A549 (cell line): ENCODE measurements around the gene KIF21B. TPM values are rescaled to one million over a fixed set of nuclear protein-coding genes. Genes with fewer than 3 reads are reported as not detected.
A peak's percentile ranks its signal among the peaks of the same experiment; 100 is the strongest.

Experiments used
- ATAC-seq, 2 experiments: fragments of 200-7000 bp in 1 of 2; fragments of >200 bp in 1 of 2; cut with Nextera tagmentation in 1 of 2; cut with Tn5 transposase in 1 of 2; 3 replicates each; pipeline versions ENCODE4 v1.8.0 to v1.9.1; 2018 to 2020; ENCODE audit warnings: mild to moderate bottlenecking in 1 of 2, moderate library complexity in 1 of 2
- CTCF ChIA-PET: fragments of 300-600 bp; sonication (Branson Sonifier 250); formaldehyde crosslinking; extraction: SDS; loops from one replicate; lab custom pipeline; 2021; ENCODE audit warnings: antibody characterized with exemption, inconsistent platforms; lab: Yijun Ruan, JAX
- POLR2A ChIA-PET: fragments of 350-600 bp; formaldehyde crosslinking; extraction: SDS; loops from one replicate; lab custom pipeline; 2021; ENCODE audit warnings: antibody characterized with exemption, inconsistent platforms; lab: Yijun Ruan, JAX
- DNase-seq, 2 experiments: peaks; one replicate each; pipeline versions ENCODE4 v3.0.0 to v3.0.0-alpha.2; 2011 to 2016; ENCODE audit warnings: low read depth in 1 of 2, low spot score in 1 of 2
- FAIRE-seq: peaks from 2 replicates; lab custom pipeline; 2011; peaks lifted over from hg19 to GRCh38; lab: Jason Lieb, UNC
- H3K27ac ChIP-seq, 2 experiments: fragments of >200 bp; sonication (Bioruptor Twin); formaldehyde crosslinking; 3 replicates each; pipeline ENCODE4 v1.5.1; 2016 to 2017
- H3K4me1 ChIP-seq: fragments of >200 bp; sonication (Bioruptor Twin); formaldehyde crosslinking; 3 replicates; pipeline ENCODE4 v1.6.1; 2016
- H3K4me2 ChIP-seq: fragments of >200 bp; sonication (Bioruptor Twin); formaldehyde crosslinking; 3 replicates; pipeline ENCODE4 v1.6.1; 2016
- H3K4me3 ChIP-seq: fragments of >200 bp; sonication (Bioruptor Twin); formaldehyde crosslinking; 3 replicates; pipeline ENCODE4 v1.5.1; 2016
- H3K9me3 ChIP-seq: fragments of >200 bp; sonication (Bioruptor Twin); formaldehyde crosslinking; 3 replicates; pipeline ENCODE4 v1.6.1; 2016
- BHLHE40 ChIP-seq: IDR thresholded peaks from 2 replicates; pipeline ENCODE4 v1.6.1; 2012; ENCODE audit warnings: low read depth, low read length, inconsistent platforms
- CEBPB ChIP-seq, 2 experiments: fragments of >200 bp in 1 of 2; sonication (Bioruptor Twin) in 1 of 2; formaldehyde crosslinking in 1 of 2; IDR thresholded peaks; 2 replicates each; pipeline ENCODE4 v1.6.1; 2012 to 2016
- CHD2 ChIP-seq: fragments of 150-350 bp; IDR thresholded peaks from 2 replicates; pipeline ENCODE4 v1.6.1; 2014; ENCODE audit warnings: low read length; ENCODE audit not compliant: partially characterized antibody
- EHF ChIP-seq: fragments of 250-450 bp; sonication (Bioruptor Pico); IDR thresholded peaks from 2 replicates; pipeline ENCODE4 v1.5.0; 2020; ENCODE audit warnings: mild to moderate bottlenecking
- ESRRA ChIP-seq: fragments of 150-350 bp; IDR thresholded peaks from 2 replicates; pipeline ENCODE4 v1.6.1; 2014; ENCODE audit warnings: mild to moderate bottlenecking, low read length, borderline replicate concordance
- FOSB ChIP-seq: fragments of 250-450 bp; sonication (Bioruptor Pico); IDR thresholded peaks from 2 replicates; pipeline ENCODE4 v1.5.0; 2020; ENCODE audit warnings: mild to moderate bottlenecking, moderate library complexity
- FOSL2 ChIP-seq, 2 experiments: fragments of 450-650 bp in 1 of 2; fragments of >200 bp in 1 of 2; sonication (Bioruptor Twin) in 1 of 2; formaldehyde crosslinking; IDR thresholded peaks; 2 replicates each; pipeline versions ENCODE4 v1.5.0 to v1.6.1; 2016 to 2020; ENCODE audit warnings: mild to moderate bottlenecking in 1 of 2, moderate library complexity in 1 of 2
- HDAC2 ChIP-seq: fragments of 200-600 bp; sonication (generic); IDR thresholded peaks from 2 replicates; pipeline ENCODE4 v1.6.1; 2016
- HOXA7 ChIP-seq: fragments of 250-450 bp; sonication (Bioruptor Pico); IDR thresholded peaks from 2 replicates; pipeline ENCODE4 v1.5.0; 2020; ENCODE audit warnings: mild to moderate bottlenecking, moderate library complexity
- MAZ ChIP-seq: fragments of 150-350 bp; IDR thresholded peaks from 2 replicates; pipeline ENCODE4 v1.6.1; 2014; ENCODE audit warnings: antibody characterized with exemption, low read depth, low read length, borderline replicate concordance
- NR3C1 ChIP-seq: fragments of >200 bp; sonication (Bioruptor Twin); formaldehyde crosslinking; IDR thresholded peaks from 3 replicates; pipeline ENCODE4 v1.6.1; 2017
- POLR2AphosphoS2 ChIP-seq: conservative IDR thresholded peaks from 2 replicates; pipeline ENCODE4 v1.6.1; 2012; ENCODE audit warnings: low read length, improper control_type of control experiment, inconsistent platforms
- RARB ChIP-seq: fragments of 250-450 bp; sonication (Bioruptor Pico); IDR thresholded peaks from 2 replicates; pipeline ENCODE4 v1.8.0; 2021; ENCODE audit warnings: mild to moderate bottlenecking, moderate library complexity
- RCOR1 ChIP-seq: fragments of 150-350 bp; IDR thresholded peaks from 2 replicates; pipeline ENCODE4 v1.6.1; 2014; ENCODE audit warnings: antibody characterized with exemption, low read length, low read depth
- RNF2 ChIP-seq: fragments of 200-600 bp; sonication (generic); IDR thresholded peaks from 2 replicates; pipeline ENCODE4 v1.6.1; 2016; ENCODE audit warnings: low read depth, mild to moderate bottlenecking, antibody characterized with exemption, moderate library complexity, borderline replicate concordance
- SMC3 ChIP-seq: fragments of >200 bp; sonication (Bioruptor Twin); formaldehyde crosslinking; IDR thresholded peaks from 3 replicates; pipeline ENCODE4 v1.6.1; 2018; ENCODE audit warnings: inconsistent platforms
- TFCP2L1 ChIP-seq: fragments of 250-450 bp; sonication (Bioruptor Pico); IDR thresholded peaks from 2 replicates; pipeline ENCODE4 v1.5.0; 2021; ENCODE audit warnings: mild to moderate bottlenecking
- ZC3H11A ChIP-seq: fragments of 450-650 bp; IDR thresholded peaks from 2 replicates; pipeline ENCODE4 v1.6.1; 2014; ENCODE audit warnings: antibody characterized with exemption, mild to moderate bottlenecking
- ZSCAN20 ChIP-seq: fragments of 250-450 bp; sonication (Bioruptor Pico); IDR thresholded peaks from 2 replicates; pipeline ENCODE4 v1.8.0; 2022; ENCODE audit warnings: mild to moderate bottlenecking, moderate library complexity
- WGBS: methylation state at CpG from one replicate; pipeline ENCODE4 v1.1.6; 2017; ENCODE audit errors: missing lambda C conversion rate; 5-methylcytosine and 5-hydroxymethylcytosine counted together
- polyA plus RNA-seq, 4 experiments: library from polyadenylated mRNA; depleted of rRNA in 3 of 4; stranded (reverse); fragments of >200 nt; fragmentation: RNase III in 1 of 4; extraction: RNeasy Plus Mini Kit Qiagen cat#74134 plus additional on column Dnase treatment in 1 of 4; gene quantifications; 2 replicates in 3 of 4; 3 replicates in 1 of 4; pipeline ENCODE4 v1.2.3, GENCODE V29; 2011 to 2017
- TF ChIP-seq, protein P1 (sequence below): fragments of 250-450 bp; sonication (Bioruptor Pico); IDR thresholded peaks from 2 replicates; pipeline ENCODE4 v1.5.0; 2020; ENCODE audit warnings: low read depth, mild to moderate bottlenecking, moderate library complexity
- TF ChIP-seq, protein P2 (sequence below): IDR thresholded peaks from 2 replicates; pipeline ENCODE4 v1.6.1; 2012; ENCODE audit warnings: low read depth, borderline replicate concordance
- TF ChIP-seq, protein P3 (sequence below): fragments of >200 bp; sonication (Bioruptor Twin); formaldehyde crosslinking; IDR thresholded peaks from 3 replicates; pipeline ENCODE4 v1.5.1; 2016

The KIF21B gene
- polyA plus RNA-seq, 2 of the 4 experiments (the other 2 are of a cell fraction), result 1.4 to 3.8 TPM

DNA sequence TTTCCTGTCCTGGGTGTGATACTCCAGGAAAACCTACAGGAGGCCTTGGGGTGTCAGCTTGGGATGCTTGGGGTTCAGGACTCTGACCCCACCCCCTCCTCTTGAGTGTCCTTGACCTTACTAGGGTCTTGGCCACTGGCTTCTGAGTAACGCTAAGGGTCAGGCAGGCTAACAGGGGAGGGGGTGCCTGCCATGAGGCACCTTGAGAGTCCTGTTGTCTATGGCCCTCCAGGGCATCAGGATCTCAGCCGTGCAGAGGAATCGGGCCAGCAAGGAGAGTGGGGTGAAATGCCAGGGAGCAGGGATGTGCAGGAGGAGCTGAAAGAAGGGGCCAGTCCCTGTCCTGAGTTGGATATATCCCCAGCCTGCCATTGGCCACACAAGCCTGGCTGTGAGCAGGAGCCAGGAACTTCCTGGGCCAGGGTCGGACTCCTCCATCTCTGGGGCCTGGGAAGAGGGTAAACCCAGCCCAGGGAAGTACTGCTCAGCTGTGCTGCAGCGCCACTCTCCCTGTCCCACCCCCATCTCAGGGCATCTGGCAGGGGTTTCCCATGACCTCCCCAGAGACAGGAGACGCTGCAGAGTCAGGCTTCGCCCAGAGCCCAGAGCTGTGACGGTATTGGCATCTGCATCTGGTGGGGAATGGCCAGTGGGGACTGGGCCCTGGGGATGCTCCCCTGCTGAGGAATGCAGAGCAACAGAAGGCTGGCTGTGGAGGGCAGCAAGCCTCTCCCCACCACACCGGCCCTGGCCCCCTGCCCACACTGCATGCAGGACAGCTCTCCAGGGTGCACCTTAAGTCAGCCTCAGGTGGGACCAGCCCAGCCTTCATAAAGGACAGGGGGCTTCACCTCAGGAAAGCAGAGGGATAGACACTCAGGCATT, 6.3 kb downstream of the KIF21B start:
- H3K4me1 ChIP-seq, result peaks cover 74% of the 10 kb centered on the region
- FAIRE-seq (no peak), DNase-seq (no peak), ATAC-seq (no peak)
- 91% methylated on average over 6 of the region's 9 CpGs for WGBS
- H3K27ac ChIP-seq, result peak overlapping the region; percentile 72 to 96; a peak in 4 of 6 replicates
- no peak overlapping the region for H3K4me3 ChIP-seq
- H3K4me2 ChIP-seq, result no peak overlapping the region
- TF ChIP-seq FOSL2 (IDR thresholded peaks at IDR 0.05), result no peak
- TF ChIP-seq FOSL2 (CRISPR knock-in tag; IDR thresholded peaks at IDR 0.05), result no peak
- no peaks in the 10 kb centered on the region for H3K9me3 ChIP-seq
- POLR2A ChIA-PET, result no interaction called here
- CTCF ChIA-PET, result interaction anchor here (0.7 to 2.6 kb wide), 8 partner anchors 8 to 126 kb away, joined by 3 to 15 read pairs (median 4); no protein-coding TSS in a partner anchor

DNA sequence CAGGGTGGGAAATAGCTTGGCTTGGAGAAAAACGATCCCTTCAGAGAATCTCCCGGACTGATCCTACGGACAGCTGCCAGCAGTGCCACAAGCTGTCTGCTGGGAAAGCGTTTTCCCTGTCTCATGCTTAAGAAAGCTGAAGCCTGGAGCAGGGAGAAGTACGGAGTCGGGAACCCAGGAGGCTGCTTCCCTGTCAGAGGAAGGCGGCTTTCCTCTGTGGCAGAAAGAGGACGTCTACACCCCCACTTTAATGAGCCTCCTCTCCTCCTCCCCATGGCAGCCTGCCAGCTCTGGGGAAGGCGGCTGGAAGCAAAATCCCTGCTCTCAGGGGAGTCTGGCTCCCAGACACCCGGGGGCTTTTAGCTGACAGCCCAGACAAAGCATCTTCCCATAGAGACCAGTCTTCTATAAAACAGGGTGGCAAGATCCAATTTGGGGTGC, 7.3 kb downstream of the KIF21B start:
- FAIRE-seq (no peak), DNase-seq (no peak)
- Histone ChIP-seq H3K4me2 (peak overlapping the region; percentile 19; the same call in 2 of the 3 replicates), H3K9me3 (no peaks in the 10 kb centered on the region), H3K27ac (peak overlapping the region; percentile 18 to 96; a peak in 3 of 6 replicates)
- WGBS, result 68% methylated on average over 10 of the region's 10 CpGs
- CTCF ChIA-PET, result interaction anchor here (0.9 to 2.6 kb wide), 8 partner anchors 9 to 48 kb away, joined by 3 to 15 read pairs (median 4); no protein-coding TSS in a partner anchor
- no peak for TF ChIP-seq MAZ
- no peak for TF ChIP-seq EHF (CRISPR knock-in tag)
- TF ChIP-seq HDAC2, result no peak
- no peak for TF ChIP-seq SMC3
- TF ChIP-seq, protein P1, sequence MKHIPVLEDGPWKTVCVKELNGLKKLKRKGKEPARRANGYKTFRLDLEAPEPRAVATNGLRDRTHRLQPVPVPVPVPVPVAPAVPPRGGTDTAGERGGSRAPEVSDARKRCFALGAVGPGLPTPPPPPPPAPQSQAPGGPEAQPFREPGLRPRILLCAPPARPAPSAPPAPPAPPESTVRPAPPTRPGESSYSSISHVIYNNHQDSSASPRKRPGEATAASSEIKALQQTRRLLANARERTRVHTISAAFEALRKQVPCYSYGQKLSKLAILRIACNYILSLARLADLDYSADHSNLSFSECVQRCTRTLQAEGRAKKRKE (CRISPR knock-in tag), result no peak
- no peak for TF ChIP-seq RNF2
- TF ChIP-seq ZSCAN20 (CRISPR knock-in tag), result no peak
- TF ChIP-seq, all 56 proteins: peak for 0
- peaks cover 65% of the 10 kb centered on the region for H3K4me1 ChIP-seq
- no peak overlapping the region for H3K4me3 ChIP-seq
- POLR2A ChIA-PET, result no interaction called here
- ATAC-seq, result no peak

DNA sequence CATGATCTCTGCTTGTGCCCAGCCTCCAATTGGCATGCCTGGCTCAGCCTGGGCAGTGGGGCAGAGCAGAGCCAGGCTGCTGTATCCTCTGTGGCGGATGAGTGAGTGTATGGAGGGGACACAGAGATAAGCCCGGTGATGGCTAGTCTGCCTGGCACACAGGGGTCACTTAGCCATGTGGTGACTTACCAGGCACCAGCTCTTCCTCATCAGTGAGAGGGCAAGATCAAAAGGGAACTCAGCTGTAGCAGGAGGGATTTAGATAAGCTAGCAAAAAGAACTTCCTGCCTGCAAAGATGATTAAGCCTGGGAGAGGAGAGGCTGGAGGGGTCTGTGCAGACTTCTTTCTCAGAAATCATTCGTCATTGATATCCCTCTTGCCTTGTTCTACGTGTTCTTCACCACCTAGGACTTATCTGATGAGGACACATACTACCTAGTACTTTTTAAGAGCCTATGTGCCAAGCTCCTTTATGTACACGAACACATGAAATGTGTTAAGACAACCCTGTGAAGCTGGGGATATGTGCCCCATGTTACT, 7.9 kb downstream of the KIF21B start:
- ChIA-PET POLR2A (interaction anchor here (0.8 kb wide), 1 partner anchor 11 kb away, joined by 3 read pairs; no protein-coding TSS in a partner anchor), CTCF (interaction anchor here (0.9 to 2.5 kb wide), 7 partner anchors 9 to 47 kb away, joined by 3 to 9 read pairs (median 4); no protein-coding TSS in a partner anchor)
- ATAC-seq, result no peak; a peak in 1 of 6 replicates
- Histone ChIP-seq H3K27ac (peak overlapping the region in 1 of 2 experiments; percentile 96; a peak in 2 of 6 replicates), H3K9me3 (no peaks in the 10 kb centered on the region), H3K4me2 (no peak overlapping the region), H3K4me1 (peaks cover 59% of the 10 kb centered on the region), H3K4me3 (no peak overlapping the region)
- no peak for TF ChIP-seq HDAC2
- TF ChIP-seq BHLHE40, result no peak
- no peak for TF ChIP-seq ZC3H11A
- TF ChIP-seq, protein P2, sequence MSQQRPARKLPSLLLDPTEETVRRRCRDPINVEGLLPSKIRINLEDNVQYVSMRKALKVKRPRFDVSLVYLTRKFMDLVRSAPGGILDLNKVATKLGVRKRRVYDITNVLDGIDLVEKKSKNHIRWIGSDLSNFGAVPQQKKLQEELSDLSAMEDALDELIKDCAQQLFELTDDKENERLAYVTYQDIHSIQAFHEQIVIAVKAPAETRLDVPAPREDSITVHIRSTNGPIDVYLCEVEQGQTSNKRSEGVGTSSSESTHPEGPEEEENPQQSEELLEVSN, result no peak
- no peak for TF ChIP-seq NR3C1
- no peak for TF ChIP-seq POLR2AphosphoS2
- 71% methylated on average over 5 of the region's 5 CpGs for WGBS
- DNase-seq, result no peak
- no peak for FAIRE-seq

DNA sequence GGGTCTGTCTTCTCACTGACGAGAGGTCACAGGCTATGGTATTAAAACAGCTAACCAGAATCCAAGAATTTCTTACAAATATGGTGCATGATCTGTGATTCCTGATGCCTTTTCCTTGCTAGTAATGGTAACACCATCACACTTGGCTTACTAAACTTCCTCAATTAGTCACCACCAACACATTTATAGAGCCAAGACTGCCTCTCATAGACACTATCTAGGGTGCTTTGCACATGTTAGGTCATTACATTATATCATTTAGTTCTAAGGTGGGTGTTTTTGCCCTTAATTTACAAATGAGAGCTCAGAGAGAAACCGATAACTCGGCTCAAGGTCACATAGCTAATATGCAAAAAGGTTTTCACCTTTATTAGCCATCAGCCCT, 8.7 kb downstream of the KIF21B start:
- WGBS, result 94% methylated on average over 3 of the region's 3 CpGs
- Histone ChIP-seq H3K4me3 (no peak overlapping the region), H3K9me3 (no peaks in the 10 kb centered on the region), H3K4me1 (peaks cover 51% of the 10 kb centered on the region), H3K4me2 (no peak overlapping the region), H3K27ac (no peak overlapping the region)
- POLR2A ChIA-PET, result interaction anchor here (0.8 kb wide), 1 partner anchor 12 kb away, joined by 3 read pairs; no protein-coding TSS in a partner anchor
- CTCF ChIA-PET, result interaction anchor here (0.8 to 2.5 kb wide), 5 partner anchors 11 to 55 kb away, joined by 3 to 9 read pairs (median 4); no protein-coding TSS in a partner anchor
- no peak for FAIRE-seq
- ATAC-seq, result no peak
- DNase-seq, result no peak
- TF ChIP-seq TFCP2L1 (CRISPR knock-in tag) (no peak), FOSB (CRISPR knock-in tag) (no peak), HOXA7 (CRISPR knock-in tag) (no peak), ESRRA (no peak), BHLHE40 (no peak), CEBPB (IDR thresholded peaks at IDR 0.05) (no peak), ZC3H11A (no peak), RCOR1 (no peak), CHD2 (no peak), RARB (CRISPR knock-in tag) (no peak), EHF (CRISPR knock-in tag) (no peak)
- TF ChIP-seq, protein P1 (CRISPR knock-in tag), result no peak
- TF ChIP-seq, protein P3, sequence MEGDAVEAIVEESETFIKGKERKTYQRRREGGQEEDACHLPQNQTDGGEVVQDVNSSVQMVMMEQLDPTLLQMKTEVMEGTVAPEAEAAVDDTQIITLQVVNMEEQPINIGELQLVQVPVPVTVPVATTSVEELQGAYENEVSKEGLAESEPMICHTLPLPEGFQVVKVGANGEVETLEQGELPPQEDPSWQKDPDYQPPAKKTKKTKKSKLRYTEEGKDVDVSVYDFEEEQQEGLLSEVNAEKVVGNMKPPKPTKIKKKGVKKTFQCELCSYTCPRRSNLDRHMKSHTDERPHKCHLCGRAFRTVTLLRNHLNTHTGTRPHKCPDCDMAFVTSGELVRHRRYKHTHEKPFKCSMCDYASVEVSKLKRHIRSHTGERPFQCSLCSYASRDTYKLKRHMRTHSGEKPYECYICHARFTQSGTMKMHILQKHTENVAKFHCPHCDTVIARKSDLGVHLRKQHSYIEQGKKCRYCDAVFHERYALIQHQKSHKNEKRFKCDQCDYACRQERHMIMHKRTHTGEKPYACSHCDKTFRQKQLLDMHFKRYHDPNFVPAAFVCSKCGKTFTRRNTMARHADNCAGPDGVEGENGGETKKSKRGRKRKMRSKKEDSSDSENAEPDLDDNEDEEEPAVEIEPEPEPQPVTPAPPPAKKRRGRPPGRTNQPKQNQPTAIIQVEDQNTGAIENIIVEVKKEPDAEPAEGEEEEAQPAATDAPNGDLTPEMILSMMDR, result no peak
